HG03439 (cell line): Measurements from ENCODE around the gene EGFR.

Source experiments
- ATAC-seq: cut with Tn5 transposase; IDR thresholded peaks from one replicate; pipeline ENCODE4 v1.9.1; 2021; ENCODE audit warnings: mild to moderate bottlenecking, moderate library complexity; ENCODE audit not compliant: unreplicated experiment

EGFR gene

GRCh38 chr7:55240418-55241142 lies 221.8 kb downstream of the EGFR start:
- ATAC-seq, result no peak

GRCh38 chr7:55241958-55242357 lies 223.1 kb downstream of the EGFR start:
- ATAC-seq, result no peak

- ATAC-seq, result no peak
Observed at GRCh38 chr7:55242613-55243012, 223.8 kb downstream of the EGFR start.

GRCh38 chr7:55244006-55244745 lies 225.4 kb downstream of the EGFR start:
- no peak for ATAC-seq

- ATAC-seq, result no peak
Observed at GRCh38 chr7:55245271-55245723, 226.5 kb downstream of the EGFR start.

- ATAC-seq, result no peak
Observed at GRCh38 chr7:55246171-55246570, 227.4 kb downstream of the EGFR start.

GRCh38 chr7:55247428-55247827 lies 228.6 kb downstream of the EGFR start:
- no peak for ATAC-seq

GRCh38 chr7:55248526-55248925 lies 229.7 kb downstream of the EGFR start:
- ATAC-seq, result no peak

GRCh38 chr7:55249332-55249731 lies 230.5 kb downstream of the EGFR start:
- ATAC-seq, result no peak

- ATAC-seq, result no peak
Observed at GRCh38 chr7:55250313-55250712, 231.5 kb downstream of the EGFR start.

- ATAC-seq, result no peak
Observed at GRCh38 chr7:55251313-55251712, 232.5 kb downstream of the EGFR start.

GRCh38 chr7:55251911-55252310 lies 233.1 kb downstream of the EGFR start:
- no peak for ATAC-seq

- no peak for ATAC-seq
Observed at GRCh38 chr7:55252386-55252785, 233.6 kb downstream of the EGFR start.

- ATAC-seq, result no peak
Observed at GRCh38 chr7:55253188-55253587, 234.4 kb downstream of the EGFR start.

GRCh38 chr7:55254242-55254595 lies 235.4 kb downstream of the EGFR start:
- ATAC-seq, result peak; percentile 1

- ATAC-seq, result peak; percentile 78
Observed at GRCh38 chr7:55254596-55255495, 236.0 kb downstream of the EGFR start.

- peak; percentile 86 for ATAC-seq
Observed at GRCh38 chr7:55255496-55256445, 237.0 kb downstream of the EGFR start.

GRCh38 chr7:55258631-55259030 lies 239.8 kb downstream of the EGFR start:
- no peak for ATAC-seq

- no peak for ATAC-seq
Observed at GRCh38 chr7:55260171-55260570, 241.4 kb downstream of the EGFR start.

- ATAC-seq, result no peak
Observed at GRCh38 chr7:55260676-55261385, 242.0 kb downstream of the EGFR start.
